Mesenchymal stem cell (in vitro differentiated cells and primary cell): Measurements from ENCODE around the gene TRMO.
A peak's percentile ranks its signal among the peaks of the same experiment; 100 is the strongest.

ENCODE experiments used
- DNase-seq: peaks from one replicate; pipeline ENCODE4 v3.0.0-alpha.2; 2013
- H2AFZ ChIP-seq: one replicate; pipeline ENCODE4 v1.6.1; 2013; ENCODE audit warnings: low read depth, mild to moderate bottlenecking, control low read depth, inconsistent platforms, low read length, moderate library complexity
- H2AK5ac ChIP-seq: 2 replicates; pipeline ENCODE4 v1.6.1; 2013; ENCODE audit warnings: low read length, moderate library complexity, mild to moderate bottlenecking, inconsistent platforms; ENCODE audit not compliant: severe bottlenecking
- H2BK120ac ChIP-seq: one replicate; pipeline ENCODE4 v1.6.1; 2013; ENCODE audit warnings: low read depth, mild to moderate bottlenecking, inconsistent platforms, low read length, moderate library complexity
- H2BK12ac ChIP-seq, 2 experiments: one replicate each; pipeline ENCODE4 v1.6.1; 2013; ENCODE audit warnings: inconsistent platforms in 2 of 2, low read length in 2 of 2, mild to moderate bottlenecking in 2 of 2, moderate library complexity in 2 of 2, control low read depth in 1 of 2
- H2BK15ac ChIP-seq: one replicate; pipeline ENCODE4 v1.6.1; 2013; ENCODE audit warnings: mild to moderate bottlenecking, low read depth, inconsistent platforms; ENCODE audit not compliant: poor library complexity, severe bottlenecking
- H2BK5ac ChIP-seq: 2 replicates; pipeline ENCODE4 v1.6.1; 2013; ENCODE audit warnings: low read depth, mild to moderate bottlenecking, low read length, control low read depth, inconsistent platforms; ENCODE audit not compliant: poor library complexity, severe bottlenecking
- H3K14ac ChIP-seq, 2 experiments: one replicate each; pipeline ENCODE4 v1.6.1; 2013; ENCODE audit warnings: inconsistent platforms in 2 of 2, low read length in 2 of 2, control low read depth in 1 of 2, mild to moderate bottlenecking in 1 of 2, moderate library complexity in 1 of 2
- H3K18ac ChIP-seq, 2 experiments: one replicate each; pipeline ENCODE4 v1.6.1; 2013; ENCODE audit warnings: inconsistent platforms in 2 of 2, low read length in 2 of 2, control low read depth in 1 of 2, low read depth in 1 of 2, mild to moderate bottlenecking in 1 of 2
- H3K23ac ChIP-seq, 2 experiments: one replicate each; pipeline ENCODE4 v1.6.1; 2013; ENCODE audit warnings: inconsistent platforms in 2 of 2, low read length in 2 of 2, mild to moderate bottlenecking in 2 of 2, moderate library complexity in 2 of 2, control low read depth in 1 of 2
- H3K27ac ChIP-seq: 2 replicates; pipeline ENCODE4 v1.5.1; 2013; ENCODE audit warnings: mild to moderate bottlenecking, moderate library complexity, low read length, control low read depth, inconsistent platforms; ENCODE audit not compliant: poor library complexity, severe bottlenecking
- H3K27me3 ChIP-seq, 2 experiments: 2 replicates each; pipeline versions ENCODE4 v1.6.1 to v1.7.0; 2013; ENCODE audit warnings: low read length in 2 of 2, mild to moderate bottlenecking in 2 of 2, moderate library complexity in 2 of 2, control low read depth in 1 of 2, inconsistent platforms in 1 of 2; ENCODE audit not compliant: control insufficient read depth in 1 of 2, insufficient read depth in 1 of 2
- H3K36me3 ChIP-seq, 2 experiments: 2 replicates each; pipeline versions ENCODE4 v1.6.1 to v1.7.0; 2013; ENCODE audit warnings: low read length in 2 of 2, control low read depth in 1 of 2, inconsistent platforms in 1 of 2, low read depth in 1 of 2, mild to moderate bottlenecking in 1 of 2; ENCODE audit not compliant: insufficient read depth in 2 of 2, control insufficient read depth in 1 of 2
- H3K4ac ChIP-seq, 2 experiments: one replicate each; pipeline ENCODE4 v1.6.1; 2013; ENCODE audit warnings: inconsistent platforms in 2 of 2, low read length in 2 of 2, mild to moderate bottlenecking in 2 of 2, moderate library complexity in 2 of 2, control low read depth in 1 of 2, low read depth in 1 of 2
- H3K4me1 ChIP-seq: 2 replicates; pipeline ENCODE4 v1.6.1; 2013; ENCODE audit warnings: low read depth, low read length, control low read depth; ENCODE audit not compliant: control insufficient read depth, insufficient read depth
- H3K4me2 ChIP-seq: 2 replicates; pipeline ENCODE4 v1.6.1; 2013; ENCODE audit warnings: low read length, mild to moderate bottlenecking, inconsistent platforms; ENCODE audit not compliant: poor library complexity, severe bottlenecking
- H3K4me3 ChIP-seq, 2 experiments: 2 replicates each; pipeline versions ENCODE4 v1.5.1 to v1.7.0; 2013; ENCODE audit warnings: low read length in 2 of 2, mild to moderate bottlenecking in 2 of 2, control low read depth in 1 of 2, low read depth in 1 of 2; ENCODE audit not compliant: insufficient read depth in 1 of 2
- H3K79me1 ChIP-seq: replicated peaks from 2 replicates; pipeline ENCODE4 v1.6.1; 2013; ENCODE audit warnings: mild to moderate bottlenecking, control low read depth, low read length, inconsistent platforms; ENCODE audit not compliant: poor library complexity, severe bottlenecking
- H3K9ac ChIP-seq: 2 replicates; pipeline ENCODE4 v1.7.0; 2013; ENCODE audit warnings: mild to moderate bottlenecking, low read length, moderate library complexity
- H3K9me3 ChIP-seq: 2 replicates; pipeline ENCODE4 v1.7.0; 2013; ENCODE audit warnings: mild to moderate bottlenecking, low read length; ENCODE audit not compliant: control insufficient read depth
- H4K8ac ChIP-seq: one replicate; pipeline ENCODE4 v1.6.1; 2013; ENCODE audit warnings: inconsistent platforms, mild to moderate bottlenecking, low read length, moderate library complexity
- H4K91ac ChIP-seq: one replicate; pipeline ENCODE4 v1.6.1; 2013; ENCODE audit warnings: mild to moderate bottlenecking, low read length, inconsistent platforms
- WGBS: methylation state at CpG from one replicate; pipeline ENCODE4 v1.1.7; 2013; ENCODE audit warnings: mixed read lengths; 5-methylcytosine and 5-hydroxymethylcytosine counted together

The TRMO gene

GRCh38 chr9:97876061-97876460, 46.2 kb downstream of the TRMO start:
- Histone ChIP-seq H3K27me3 (no peaks in the 10 kb centered on the region), H3K4ac (no peak overlapping the region), H3K4me2 (no peak overlapping the region), H2AK5ac (peak overlapping the region; percentile 75), H2BK120ac (no peak overlapping the region), H3K27ac (peak overlapping the region; percentile 100), H3K4me3 (no peak overlapping the region), H3K23ac (no peak overlapping the region), H3K36me3 (no peaks in the 10 kb centered on the region), H3K18ac (no peak overlapping the region), H2BK5ac (no peak overlapping the region), H2BK12ac (no peak overlapping the region), H3K14ac (no peak overlapping the region), H3K4me1 (peaks cover 18% of the 10 kb centered on the region), H4K8ac (no peak overlapping the region), H2BK15ac (no peak overlapping the region), H2AFZ (no peak overlapping the region), H3K9ac (peak overlapping the region; percentile 41), H4K91ac (no peak overlapping the region), H3K79me1 (no peaks in the 10 kb centered on the region), H3K9me3 (no peaks in the 10 kb centered on the region)
- 94% methylated on average over 3 of the region's 3 CpGs for WGBS
- DNase-seq = no peak

- H3K9ac ChIP-seq = no peak overlapping the region
- no peaks in the 10 kb centered on the region for H3K27me3 ChIP-seq
- H3K4me2 ChIP-seq = no peak overlapping the region
- no peaks in the 10 kb centered on the region for H3K36me3 ChIP-seq
- no peaks in the 10 kb centered on the region for H3K9me3 ChIP-seq
- peaks cover 18% of the 10 kb centered on the region for H3K4me1 ChIP-seq
- no peak overlapping the region for H2AFZ ChIP-seq
- H3K79me1 ChIP-seq = no peaks in the 10 kb centered on the region
- peak overlapping the region in 1 of 2 experiments; percentile 62 for H3K18ac ChIP-seq
- H2BK12ac ChIP-seq = peak overlapping the region in 1 of 2 experiments; percentile 68
- no peak overlapping the region for H4K91ac ChIP-seq
- peak overlapping the region; percentile 97 for H2AK5ac ChIP-seq
- no peak for DNase-seq
- H2BK15ac ChIP-seq = no peak overlapping the region
- peak overlapping the region in 1 of 2 experiments; percentile 80 for H3K14ac ChIP-seq
- no peak overlapping the region for H4K8ac ChIP-seq
- no peak overlapping the region for H3K23ac ChIP-seq
- no peak overlapping the region for H3K27ac ChIP-seq
- H3K4me3 ChIP-seq = no peak overlapping the region
- 73% methylated on average over 5 of the region's 5 CpGs for WGBS
- H2BK5ac ChIP-seq = no peak overlapping the region
- H3K4ac ChIP-seq = no peak overlapping the region
- H2BK120ac ChIP-seq = no peak overlapping the region
These were observed 47.2 kb downstream of the TRMO start for GRCh38 chr9:97875111-97875510.

GRCh38 chr9:97874624-97875023, 47.7 kb downstream of the TRMO start:
- Histone ChIP-seq H3K4ac (no peak overlapping the region), H2AK5ac (peak overlapping the region; percentile 97), H3K79me1 (no peaks in the 10 kb centered on the region), H3K23ac (no peak overlapping the region), H2BK120ac (no peak overlapping the region), H3K4me2 (no peak overlapping the region), H3K27ac (no peak overlapping the region), H4K8ac (no peak overlapping the region), H3K9me3 (no peaks in the 10 kb centered on the region), H4K91ac (no peak overlapping the region), H3K4me1 (peaks cover 18% of the 10 kb centered on the region), H3K14ac (no peak overlapping the region), H3K27me3 (no peaks in the 10 kb centered on the region), H3K9ac (no peak overlapping the region), H2BK15ac (no peak overlapping the region), H2BK12ac (no peak overlapping the region), H2AFZ (no peak overlapping the region), H3K18ac (no peak overlapping the region), H2BK5ac (no peak overlapping the region), H3K4me3 (no peak overlapping the region), H3K36me3 (no peaks in the 10 kb centered on the region)
- no peak for DNase-seq
- 87% methylated on average over 6 of the region's 6 CpGs for WGBS

- Histone ChIP-seq H3K27ac (no peak overlapping the region), H3K4me1 (peaks cover 18% of the 10 kb centered on the region), H2AFZ (no peak overlapping the region), H3K18ac (no peak overlapping the region), H2AK5ac (peak overlapping the region; percentile 41), H2BK5ac (no peak overlapping the region), H3K14ac (no peak overlapping the region), H4K91ac (no peak overlapping the region), H3K9ac (no peak overlapping the region), H3K23ac (no peak overlapping the region), H3K4me3 (no peak overlapping the region), H2BK120ac (no peak overlapping the region), H2BK12ac (no peak overlapping the region), H3K4ac (no peak overlapping the region), H3K4me2 (no peak overlapping the region), H3K79me1 (no peaks in the 10 kb centered on the region), H3K27me3 (no peaks in the 10 kb centered on the region), H2BK15ac (no peak overlapping the region), H4K8ac (no peak overlapping the region), H3K36me3 (no peaks in the 10 kb centered on the region), H3K9me3 (no peaks in the 10 kb centered on the region)
- 83% methylated on average over 6 of the region's 6 CpGs for WGBS
- no peak for DNase-seq
These were observed 48.4 kb downstream of the TRMO start for GRCh38 chr9:97873882-97874281.
